ENCODE data around the gene TSPAN17. TPM values are rescaled to one million over a fixed set of nuclear protein-coding genes. Genes with fewer than 3 reads are reported as not detected.

Gene TSPAN17
- total and polyA plus RNA-seq, 9 of the 15 experiments (the other 6 are each of a cell fraction or from before 2014, with no cell fraction given) = 0.73 to 58.3 (median 34.5) TPM

DNA sequence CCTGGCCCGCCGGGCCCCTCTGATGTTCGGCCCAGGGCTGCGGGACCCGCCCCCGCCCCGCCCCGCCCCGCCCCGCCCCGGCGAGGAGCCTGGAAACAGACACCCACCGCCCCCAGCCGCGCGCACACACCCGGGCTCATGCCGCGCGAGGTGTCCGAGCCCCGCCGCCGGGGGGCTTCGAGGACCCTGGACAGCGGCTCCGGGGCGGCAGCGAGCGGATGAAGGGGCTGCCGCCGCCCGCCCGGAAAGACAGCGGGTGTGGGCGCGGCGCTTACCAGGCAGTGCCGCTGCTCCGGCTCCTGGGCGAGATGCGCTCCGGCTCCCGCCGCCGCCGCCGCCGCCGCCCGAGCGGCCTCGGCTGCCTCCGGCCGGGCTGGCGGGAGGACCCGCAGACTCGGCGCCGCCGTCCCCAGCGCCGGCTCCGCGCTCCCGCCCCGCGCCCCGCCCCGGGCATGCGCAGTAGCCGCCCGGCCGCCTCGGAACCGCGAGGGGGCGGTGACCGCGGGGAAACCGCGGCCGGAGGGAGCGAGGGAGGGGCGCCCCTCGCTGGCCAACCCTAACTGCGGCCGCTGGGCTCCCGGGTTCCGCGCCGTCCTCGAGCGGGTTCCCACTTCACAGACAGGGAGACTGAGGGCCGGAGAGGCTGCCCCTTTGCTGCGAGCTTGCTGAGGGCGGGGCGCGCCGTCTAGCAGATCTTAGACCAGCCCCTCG lies 37.4 kb upstream of the TSPAN17 start, which contains the start of gene GPRIN1 (continued):
- TF ChIP-seq, protein P1, sequence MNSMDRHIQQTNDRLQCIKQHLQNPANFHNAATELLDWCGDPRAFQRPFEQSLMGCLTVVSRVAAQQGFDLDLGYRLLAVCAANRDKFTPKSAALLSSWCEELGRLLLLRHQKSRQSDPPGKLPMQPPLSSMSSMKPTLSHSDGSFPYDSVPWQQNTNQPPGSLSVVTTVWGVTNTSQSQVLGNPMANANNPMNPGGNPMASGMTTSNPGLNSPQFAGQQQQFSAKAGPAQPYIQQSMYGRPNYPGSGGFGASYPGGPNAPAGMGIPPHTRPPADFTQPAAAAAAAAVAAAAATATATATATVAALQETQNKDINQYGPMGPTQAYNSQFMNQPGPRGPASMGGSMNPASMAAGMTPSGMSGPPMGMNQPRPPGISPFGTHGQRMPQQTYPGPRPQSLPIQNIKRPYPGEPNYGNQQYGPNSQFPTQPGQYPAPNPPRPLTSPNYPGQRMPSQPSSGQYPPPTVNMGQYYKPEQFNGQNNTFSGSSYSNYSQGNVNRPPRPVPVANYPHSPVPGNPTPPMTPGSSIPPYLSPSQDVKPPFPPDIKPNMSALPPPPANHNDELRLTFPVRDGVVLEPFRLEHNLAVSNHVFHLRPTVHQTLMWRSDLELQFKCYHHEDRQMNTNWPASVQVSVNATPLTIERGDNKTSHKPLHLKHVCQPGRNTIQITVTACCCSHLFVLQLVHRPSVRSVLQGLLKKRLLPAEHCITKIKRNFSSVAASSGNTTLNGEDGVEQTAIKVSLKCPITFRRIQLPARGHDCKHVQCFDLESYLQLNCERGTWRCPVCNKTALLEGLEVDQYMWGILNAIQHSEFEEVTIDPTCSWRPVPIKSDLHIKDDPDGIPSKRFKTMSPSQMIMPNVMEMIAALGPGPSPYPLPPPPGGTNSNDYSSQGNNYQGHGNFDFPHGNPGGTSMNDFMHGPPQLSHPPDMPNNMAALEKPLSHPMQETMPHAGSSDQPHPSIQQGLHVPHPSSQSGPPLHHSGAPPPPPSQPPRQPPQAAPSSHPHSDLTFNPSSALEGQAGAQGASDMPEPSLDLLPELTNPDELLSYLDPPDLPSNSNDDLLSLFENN (IDR thresholded peaks at IDR 0.05; ENCODE audit: low read depth in 2 of 2, low read length in 2 of 2) = no peak
- TF ChIP-seq ETS2 (tag; IDR thresholded peaks at IDR 0.05; ENCODE audit: borderline replicate concordance, poor library complexity, severe bottlenecking) (no peak), SRSF9 (IDR thresholded peaks at IDR 0.05; ENCODE audit: borderline replicate concordance, low read depth, low read length) (no peak), YY1 (IDR thresholded peaks at IDR 0.05; ENCODE audit: borderline replicate concordance in 1 of 3, control insufficient read depth in 1 of 3, extremely low read depth in 1 of 3, insufficient read depth in 3 of 3, insufficient read length in 1 of 3, insufficient replicate concordance in 2 of 3, low read depth in 1 of 3, low read length in 2 of 3) (peak in 1 of 3 experiments; percentile 12), HDAC2 (IDR thresholded peaks at IDR 0.05) (peak; percentile 35; the same call in 1 of the 2 replicates)
